Left cardiac atrium (tissue), 4 donors: ENCODE data around the gene TOP1. TPM values are rescaled to one million over a fixed set of nuclear protein-coding genes. Genes with fewer than 3 reads are reported as not detected.
"Not testable (repeated sequence)": the region's sequence is repeated elsewhere in the genome, so short reads cannot be mapped to it uniquely, and the experiment has no call there.

Source experiments
- ATAC-seq, 2 donors: fragments of 200-7000 bp; cut with Tn5 transposase; one replicate each; pipeline ENCODE4 v1.9.1; 2020; ENCODE audit warnings: mild to moderate bottlenecking in 2 of 2, moderate library complexity in 2 of 2
- DNase-seq: peaks from one replicate; pipeline ENCODE4 v3.0.0-alpha.2; 2020
- intact Hi-C, 2 donors: fragments of 100-400 bp; cut with DNase I; formaldehyde crosslinking; loops; one replicate each; pipeline versions ENCODE4 v1.14.1 to v1.15.1; 2022 to 2023
- total RNA-seq, 2 donors: library from RNA; stranded (reverse); fragmentation: NEBNext Ultra II Directional; extraction: Animal tissue kit (Norgen Biotek cat#: 25700); gene quantifications; one replicate each; pipeline ENCODE4 v1.2.1, GENCODE V29; 2021
- donor health status: DM: no; HTN: yes; CAD: no.
- donor health status: DM: no; HTN: yes; CAD: no; lungs with severe emphysema.
- donor health status: DM: yes; HTN: yes; CAD: no.
- donor health status: Dilated cardiomyopathy.

TOP1 gene
- total RNA-seq, 2 donors from 2014 or later = 26.8 to 30.4 TPM

GRCh38 chr20:41002842-41003142 lies 25.8 kb upstream of the TOP1 start:
- intact Hi-C loops = no loop called here
- no peak for DNase-seq

GRCh38 chr20:41003143-41003935 lies 25.3 kb upstream of the TOP1 start:
- DNase-seq = peak; percentile 70
- intact Hi-C loops = no loop called here
- peak; percentile 28 to 37 for ATAC-seq

More at GRCh38 chr20:41002842-41003142, 25.8 kb upstream of the TOP1 start:
- ATAC-seq = no peak

GRCh38 chr20:41003936-41004294 lies 24.7 kb upstream of the TOP1 start:
- DNase-seq, ATAC-seq, intact Hi-C loops: not testable (repeated sequence)

- DNase-seq (no peak), ATAC-seq (peak; percentile 35 to 77)
- intact Hi-C loops = no loop called here
Observed at GRCh38 chr20:41004531-41005360, 23.9 kb upstream of the TOP1 start.

GRCh38 chr20:41005361-41005729 lies 23.3 kb upstream of the TOP1 start:
- ATAC-seq (peak; percentile 47 to 72), DNase-seq (peak; percentile 89)
- intact Hi-C loops = no loop called here

- DNase-seq (no peak), ATAC-seq (no peak)
- intact Hi-C loops = no loop called here
Observed at GRCh38 chr20:41006126-41006935, 22.3 kb upstream of the TOP1 start.

GRCh38 chr20:41006936-41007474 lies 21.6 kb upstream of the TOP1 start:
- DNase-seq (no peak), ATAC-seq (no peak)
- intact Hi-C loops = no loop called here

- DNase-seq (no peak), ATAC-seq (no peak)
- intact Hi-C loops = no loop called here
Observed at GRCh38 chr20:41007481-41007880, 21.1 kb upstream of the TOP1 start.

GRCh38 chr20:41009946-41010345 lies 18.7 kb upstream of the TOP1 start:
- intact Hi-C loops = no loop called here
- no peak for DNase-seq
- no peak for ATAC-seq

GRCh38 chr20:41011551-41012067 lies 17.0 kb upstream of the TOP1 start:
- no peak for DNase-seq
- no peak for ATAC-seq
- intact Hi-C loops = no loop called here

GRCh38 chr20:41014561-41015088 lies 14.0 kb upstream of the TOP1 start:
- DNase-seq = no peak
- no peak for ATAC-seq
- intact Hi-C loops = no loop called here

- intact Hi-C loops = no loop called here
- ATAC-seq = no peak
- DNase-seq = no peak
Observed at GRCh38 chr20:41017448-41018042, 11.1 kb upstream of the TOP1 start.

GRCh38 chr20:41018153-41018552 lies 10.5 kb upstream of the TOP1 start:
- ATAC-seq = no peak
- intact Hi-C loops = no loop called here
- DNase-seq = no peak

- ATAC-seq = no peak
- intact Hi-C loops = no loop called here
Observed at GRCh38 chr20:41023549-41023948, 5.1 kb upstream of the TOP1 start.

GRCh38 chr20:41027366-41027765 lies 1.3 kb upstream of the TOP1 start:
- intact Hi-C loops = no loop called here
- DNase-seq (no peak), ATAC-seq (no peak)

More at GRCh38 chr20:41023549-41023948, 5.1 kb upstream of the TOP1 start:
- DNase-seq = no peak

- ATAC-seq (no peak), DNase-seq (no peak)
- intact Hi-C loops = no loop called here
Observed at GRCh38 chr20:41027872-41028358, 707 bp upstream of the TOP1 start.

GRCh38 chr20:41029150-41029901 lies 704 bp downstream of the TOP1 start:
- intact Hi-C loops = no loop called here
- DNase-seq = peak; percentile 43

GRCh38 chr20:41030061-41030460 lies 1.4 kb downstream of the TOP1 start:
- no peak for ATAC-seq
- DNase-seq = no peak
- intact Hi-C loops = loop anchor here in 1 of 2 donors (2.0 kb wide), 1 partner anchor 43 kb away; no protein-coding TSS in a partner anchor

More at GRCh38 chr20:41029150-41029901, 704 bp downstream of the TOP1 start:
- peak; percentile 42 to 43 for ATAC-seq
